Right kidney (tissue), 1 donor: ENCODE results near the gene VWF.
A peak's percentile ranks its signal among the peaks of the same experiment; 100 is the strongest.

ENCODE experiments used
- DNase-seq: peaks from one replicate; pipeline ENCODE4 v3.0.0-alpha.2; 2016

The VWF gene

DNA sequence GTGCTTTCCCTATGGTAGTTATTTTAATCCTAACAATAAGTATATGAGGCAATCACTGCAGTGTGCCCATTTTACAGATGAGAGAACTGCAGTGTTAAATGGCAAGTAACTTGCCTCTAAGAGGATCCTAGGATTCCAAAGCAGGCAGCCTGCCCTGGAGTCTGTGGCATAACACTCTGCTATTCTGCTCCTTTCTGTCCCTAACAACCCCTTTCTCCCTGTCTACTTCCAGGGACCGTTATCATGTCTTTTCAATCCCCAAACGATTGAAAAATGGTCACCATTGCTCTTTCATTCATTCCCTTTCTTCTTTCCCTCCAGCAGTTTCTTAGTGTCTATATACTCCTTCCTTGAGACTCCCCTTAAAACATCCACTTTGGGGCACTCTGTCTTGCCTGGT, 178.1 kb downstream of the VWF start:
- DNase-seq: no peak

DNA sequence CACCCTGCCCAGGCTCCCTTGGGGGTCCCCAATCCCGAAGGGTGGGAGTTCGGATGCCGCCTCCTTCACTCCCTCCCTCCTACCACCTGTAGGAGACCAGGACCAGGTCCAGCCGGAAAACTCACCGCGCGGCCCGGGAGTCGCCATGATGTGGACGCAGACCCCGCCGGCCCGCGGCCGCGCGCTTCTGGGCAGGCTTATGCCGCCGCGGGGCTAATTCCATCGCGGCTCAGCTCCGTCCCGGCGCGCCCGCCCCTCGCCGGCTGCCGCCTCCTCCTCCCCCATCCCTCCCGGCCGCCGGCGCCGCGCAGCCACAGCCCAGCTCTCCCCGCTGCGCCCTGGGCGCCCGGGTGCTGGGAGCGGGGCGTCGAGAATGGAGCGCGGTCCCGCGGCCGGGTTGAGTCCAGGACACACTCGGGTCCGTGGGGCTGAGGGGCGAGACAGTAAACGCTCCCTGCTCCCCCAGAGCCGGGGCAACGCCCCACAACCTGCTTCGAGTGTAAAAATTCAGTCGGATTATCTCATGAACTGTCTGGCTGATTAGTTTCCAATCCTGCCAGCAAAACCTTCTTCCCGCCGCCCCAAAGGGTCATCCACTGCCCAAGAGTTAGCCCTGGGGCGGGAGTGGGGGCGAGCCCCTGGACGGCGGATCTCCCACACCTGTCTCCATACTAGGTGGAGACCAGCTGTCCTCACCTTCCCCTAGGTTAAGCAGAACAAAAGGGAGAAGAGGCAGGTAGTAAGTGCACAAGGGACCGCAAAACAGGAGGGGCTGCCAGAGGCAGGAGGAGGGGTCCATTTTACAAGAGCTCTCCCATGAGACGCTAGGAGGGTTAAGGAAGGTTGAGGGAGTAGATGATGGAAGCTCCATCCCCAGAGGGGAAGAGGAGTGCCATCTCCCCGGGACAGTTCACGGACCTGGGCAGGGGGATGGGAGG, 179.1 kb downstream of the VWF start, which contains the start of gene ANO2:
Gene ANO2, minus strand, starts transcription at position 189 of the 938 bp plus-strand sequence. Its CDS starts 42 bp downstream, at position 147.
- peak; percentile 75 for DNase-seq

DNA sequence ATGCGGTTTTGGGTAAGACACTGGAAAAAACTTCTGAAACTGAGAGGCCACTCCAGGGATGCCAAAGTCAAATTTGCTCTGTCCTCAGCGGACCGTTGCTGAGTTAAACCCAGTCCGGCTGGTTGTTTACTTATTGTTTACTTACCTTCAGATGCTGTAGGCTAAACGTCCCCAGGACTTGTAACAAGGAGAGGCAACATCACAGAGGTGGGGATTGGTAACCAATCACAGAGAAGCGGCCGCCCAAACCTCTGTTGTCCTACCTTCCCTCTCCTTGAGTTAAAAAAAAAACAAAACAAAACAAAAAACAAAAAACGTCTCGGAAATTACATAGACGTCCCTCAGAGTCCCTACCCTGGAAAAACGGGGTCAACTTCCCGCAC, 179.8 kb downstream of the VWF start:
- DNase-seq: no peak

DNA sequence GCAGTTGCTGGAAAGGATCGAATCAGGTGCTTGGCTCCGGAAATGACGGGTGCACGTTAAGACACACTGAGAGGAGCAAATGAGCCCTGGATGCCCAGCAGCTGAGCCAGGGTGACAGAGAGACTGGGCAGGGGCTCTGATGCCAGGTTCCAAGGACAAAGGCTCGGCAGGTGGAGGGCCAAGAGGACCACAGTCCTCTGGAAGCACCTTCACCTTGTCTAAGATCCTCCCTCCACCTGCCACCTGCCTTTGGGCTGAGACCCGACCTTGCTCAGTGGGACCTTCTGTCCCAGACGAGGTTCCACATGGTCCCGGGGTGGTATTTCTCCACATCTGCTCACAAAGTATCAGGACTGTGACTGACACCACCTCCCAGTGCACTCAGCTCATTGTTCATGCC, 180.4 kb downstream of the VWF start:
- no peak for DNase-seq

DNA sequence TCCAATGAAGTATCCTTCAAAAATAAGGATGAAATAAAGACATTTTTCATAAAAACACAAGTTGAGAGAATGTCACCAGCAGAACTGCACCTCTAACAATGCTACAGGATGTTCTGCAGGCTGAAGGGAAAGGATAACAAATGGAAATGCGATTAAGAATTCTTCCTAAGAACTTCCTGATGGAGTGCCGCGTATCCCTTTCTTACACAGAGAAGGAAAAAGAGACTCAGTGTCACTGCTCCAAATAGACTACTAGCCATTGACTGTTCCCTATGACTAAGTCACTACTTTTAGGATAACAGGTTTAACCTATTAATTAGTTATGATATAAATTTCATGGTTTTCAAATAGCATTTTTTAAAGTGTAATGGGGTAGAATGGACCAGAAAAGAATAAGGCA, 182.6 kb downstream of the VWF start:
- DNase-seq: no peak

DNA sequence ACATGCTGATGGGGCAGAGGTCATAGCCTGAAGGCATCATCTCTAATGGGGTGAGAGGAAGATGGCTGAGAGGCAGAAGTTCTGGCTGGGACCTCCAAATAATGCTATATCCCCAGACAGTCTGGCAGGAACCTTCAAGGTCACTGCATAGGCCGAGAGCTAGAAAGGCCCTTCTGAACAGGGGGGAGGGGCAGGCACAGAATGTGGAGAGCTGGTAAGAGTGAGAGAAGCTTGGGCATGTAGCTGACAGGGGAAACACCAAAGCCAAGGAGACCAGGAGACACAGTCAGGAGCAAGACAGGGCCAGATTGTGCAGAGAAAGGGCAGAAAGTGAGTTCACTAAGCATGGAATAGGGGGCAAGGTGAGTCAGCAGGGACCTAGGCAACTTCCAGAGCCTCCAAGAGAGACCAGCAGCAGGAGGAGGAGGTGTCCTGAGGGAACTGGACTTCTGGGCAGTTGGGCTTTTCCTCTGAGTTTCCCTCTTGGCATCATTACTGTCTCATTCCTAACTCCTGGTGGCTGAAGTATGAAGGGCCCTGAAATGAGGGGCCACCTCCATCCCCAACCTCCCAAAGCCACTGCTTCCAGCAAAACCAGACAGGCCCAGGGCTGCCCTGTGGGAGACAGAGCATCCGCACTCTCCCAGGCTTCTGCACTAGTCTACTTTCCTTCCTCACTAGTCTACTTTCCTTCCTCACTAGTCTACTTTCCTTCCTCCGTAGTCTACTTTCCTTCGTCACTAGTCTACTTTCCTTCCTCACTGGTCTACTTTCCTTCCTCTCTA, 196.5 kb downstream of the VWF start:
- DNase-seq: no peak

DNA sequence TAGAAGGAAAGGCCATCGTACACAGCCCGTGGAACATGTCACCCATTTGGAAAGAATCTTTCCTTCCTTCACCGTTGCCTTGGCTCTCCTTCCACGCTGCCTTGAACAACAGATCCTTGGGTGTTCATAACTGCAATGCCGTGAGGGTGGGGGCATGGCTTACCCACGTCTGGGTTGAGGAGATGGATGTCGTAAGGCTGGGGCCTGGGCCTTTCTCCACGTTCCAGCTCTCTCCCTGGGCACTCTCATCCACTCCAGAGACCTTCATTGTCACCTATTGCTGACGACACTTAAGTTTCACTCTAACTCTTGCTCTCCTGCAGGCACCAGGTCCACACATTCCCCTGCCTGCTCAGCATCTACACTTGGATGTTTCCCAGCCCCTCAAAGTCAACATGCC, 198.8 kb downstream of the VWF start:
- DNase-seq: no peak

DNA sequence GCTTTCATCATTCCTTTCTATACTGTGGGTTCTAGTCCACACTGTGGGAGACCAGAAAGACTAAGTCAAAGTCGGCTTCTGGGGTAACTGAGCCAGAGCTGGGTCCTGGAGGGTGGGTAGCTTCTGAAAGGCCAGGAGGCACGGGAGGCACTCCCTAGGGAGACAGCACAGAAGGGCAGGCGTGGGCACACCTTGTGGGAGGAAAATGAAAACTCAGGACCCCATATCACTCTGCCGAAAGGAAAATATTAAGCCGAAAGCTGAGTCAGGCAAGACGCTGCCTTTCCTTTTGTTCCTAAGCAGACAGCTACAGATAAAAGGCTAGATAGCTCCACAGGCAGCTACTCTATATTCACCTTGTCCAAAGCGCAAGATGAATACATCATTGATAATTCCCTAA, 200.1 kb downstream of the VWF start:
- DNase-seq: no peak

DNA sequence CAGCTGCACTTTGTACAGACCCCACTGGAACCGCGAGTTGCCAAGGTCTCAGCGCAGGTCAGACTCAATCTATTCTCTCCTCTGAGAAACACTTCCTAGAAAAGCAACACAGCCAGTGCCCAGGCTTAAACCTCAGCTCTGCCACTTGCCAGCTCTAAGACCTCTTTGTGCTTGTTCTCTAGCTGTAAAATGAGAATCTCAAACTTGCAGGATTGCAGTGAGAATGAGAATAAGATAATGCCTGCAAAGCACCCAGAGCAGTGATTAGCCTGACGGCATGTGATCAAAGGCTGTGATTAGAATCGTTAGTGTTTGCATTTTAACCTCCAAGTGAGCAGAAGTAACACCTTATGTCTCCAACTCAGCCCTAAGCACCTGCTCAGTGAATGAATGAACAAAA, 200.7 kb downstream of the VWF start:
- DNase-seq: no peak

DNA sequence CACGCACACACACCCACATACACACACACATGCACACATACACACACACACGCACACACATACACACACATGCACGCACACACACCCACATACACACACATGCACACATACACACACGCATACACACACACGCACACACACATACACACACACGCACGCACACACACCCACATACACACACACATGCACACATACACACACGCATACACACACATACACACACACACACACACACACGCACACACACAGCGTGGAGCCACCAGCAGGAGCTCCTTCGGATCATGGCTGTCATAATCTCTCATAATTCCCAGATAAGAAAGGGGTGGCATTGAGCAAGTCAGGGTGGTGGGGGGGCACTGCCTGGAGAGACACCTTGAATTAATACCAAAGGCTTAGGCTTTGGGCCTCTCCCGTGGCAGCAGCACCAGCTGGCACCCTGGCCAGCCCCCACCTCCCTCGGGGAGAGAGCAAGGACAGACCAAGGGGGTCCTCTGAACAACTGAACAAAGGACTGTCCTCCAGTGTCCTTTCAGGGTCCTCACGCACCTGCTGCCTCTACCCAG, 201.3 kb downstream of the VWF start:
- DNase-seq: no peak

DNA sequence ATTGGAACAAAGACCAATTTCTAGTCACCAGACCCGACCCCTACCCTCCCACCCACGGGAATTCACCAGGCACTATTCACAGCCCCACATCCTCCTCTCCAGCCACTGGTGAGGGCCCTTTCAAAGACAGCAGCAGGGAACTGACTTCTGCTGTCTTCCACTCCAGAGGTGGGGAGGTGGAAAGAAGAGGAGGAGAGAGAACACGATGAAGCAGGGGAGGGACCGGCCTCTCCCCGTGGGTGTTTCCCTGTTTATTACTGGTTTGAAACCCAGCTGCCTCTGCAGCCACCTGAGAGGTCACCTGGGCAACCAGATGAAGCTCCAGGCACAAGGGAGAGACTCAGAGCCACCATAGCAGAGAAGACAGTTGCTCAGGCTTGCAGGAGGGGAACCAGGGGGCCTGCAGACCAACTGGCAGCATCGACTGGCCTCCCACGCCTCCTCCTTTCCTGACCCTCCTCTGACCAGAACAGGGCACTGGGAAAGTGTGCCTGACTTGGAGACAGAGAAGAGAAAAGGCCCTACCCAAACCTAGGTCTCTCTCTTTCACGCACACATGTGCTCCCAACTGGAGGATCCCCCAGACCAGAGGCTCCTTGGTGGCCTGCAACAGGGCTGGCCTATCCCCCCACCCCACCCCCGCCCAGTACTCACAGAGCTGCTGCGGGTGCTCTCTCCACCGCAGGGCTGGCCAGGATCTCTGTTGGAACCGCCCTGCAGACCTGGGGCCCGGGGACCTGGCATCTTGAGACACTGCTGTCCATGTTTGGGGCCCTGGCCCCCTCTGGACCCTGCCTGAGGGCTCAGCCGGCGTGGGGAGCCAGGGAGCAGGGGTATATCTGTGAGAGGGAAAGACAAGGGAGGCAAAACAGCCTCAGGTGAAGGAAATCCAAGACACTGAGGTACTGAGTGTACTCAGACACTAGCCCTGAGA, 202.2 kb downstream of the VWF start:
- DNase-seq: no peak

DNA sequence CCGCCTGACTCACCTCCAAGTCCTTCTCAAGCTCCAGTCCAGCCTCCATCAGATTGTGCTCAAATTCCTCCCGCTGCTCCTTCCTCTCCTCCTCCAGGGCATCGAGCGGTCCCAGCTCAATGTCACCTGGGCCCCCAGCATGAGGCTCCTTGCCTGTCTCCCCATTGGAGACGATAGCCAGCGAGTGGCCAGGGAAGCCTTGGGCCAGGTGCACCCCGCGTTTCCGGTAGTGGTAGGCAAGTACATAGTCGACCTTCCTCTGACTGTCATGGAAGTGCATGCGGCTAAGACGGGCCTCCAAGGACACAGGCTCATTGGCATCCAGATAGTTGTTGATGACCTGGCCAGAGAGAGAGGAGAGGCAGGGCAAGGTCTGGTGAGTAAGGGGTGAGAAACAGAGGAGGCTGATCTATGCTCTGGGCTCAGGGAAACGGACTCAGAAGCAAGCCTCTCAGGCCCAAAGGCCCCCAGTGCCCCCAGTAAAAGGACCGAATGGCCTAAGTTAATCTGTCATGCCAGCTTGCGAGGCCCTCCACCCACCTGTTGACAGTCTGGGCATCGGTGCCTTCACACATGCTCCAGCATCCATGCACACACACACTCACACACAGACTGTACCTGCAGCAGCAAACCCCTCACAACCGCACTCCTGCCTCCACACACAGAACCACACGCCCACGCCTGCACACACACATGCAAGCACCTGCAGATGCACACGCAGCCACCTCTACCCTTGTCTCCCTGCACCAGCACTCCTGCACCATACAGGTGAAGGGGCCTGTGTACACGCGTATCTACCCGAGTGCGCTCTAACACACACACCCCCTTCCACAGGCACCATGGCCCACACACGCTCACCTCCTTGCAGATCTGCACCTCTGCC, 203.2 kb downstream of the VWF start:
- no peak for DNase-seq

DNA sequence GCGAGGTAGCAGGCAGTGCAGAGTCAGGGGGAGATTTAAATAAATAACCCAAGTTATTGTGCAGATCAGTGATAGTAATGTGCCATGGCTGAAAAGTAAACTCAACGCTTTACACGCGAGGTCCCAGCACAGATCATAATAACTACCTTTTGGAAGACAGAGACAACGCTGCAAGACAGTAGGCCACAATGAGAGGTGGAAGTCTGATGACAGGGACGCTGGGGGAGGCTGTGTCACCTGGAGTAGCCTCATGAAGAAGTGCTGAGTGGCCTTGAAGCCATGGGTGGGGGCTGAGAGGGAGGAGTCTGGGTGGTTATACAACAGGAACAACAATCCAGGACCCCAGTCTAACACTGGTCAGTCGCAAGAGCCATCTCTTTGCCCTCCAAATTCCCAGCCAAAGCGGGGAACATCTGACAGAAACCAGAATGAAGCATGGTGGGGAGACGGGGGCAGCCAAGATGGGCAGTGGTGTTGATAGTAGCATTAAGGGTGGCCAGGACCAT, 207.6 kb downstream of the VWF start:
- DNase-seq: no peak

DNA sequence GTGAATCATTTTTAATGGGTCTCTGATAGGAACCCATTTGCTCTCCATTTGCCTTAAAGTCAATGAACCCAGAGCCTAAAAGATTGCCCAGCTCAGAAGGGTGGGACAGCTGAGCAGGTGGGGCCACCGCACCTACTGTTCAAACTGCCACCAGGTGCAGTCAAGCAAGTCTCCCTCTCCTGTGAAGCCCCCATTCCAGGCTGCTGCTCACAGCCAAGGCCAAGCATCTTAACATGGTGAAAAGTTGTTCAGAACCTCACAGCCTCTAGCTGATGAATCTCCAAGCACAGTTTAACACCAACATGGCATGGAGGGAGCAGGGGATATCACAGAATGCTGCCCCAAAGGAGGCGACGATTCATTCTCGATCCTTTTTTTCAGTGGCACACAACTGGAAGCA, 209.0 kb downstream of the VWF start:
- DNase-seq: no peak

DNA sequence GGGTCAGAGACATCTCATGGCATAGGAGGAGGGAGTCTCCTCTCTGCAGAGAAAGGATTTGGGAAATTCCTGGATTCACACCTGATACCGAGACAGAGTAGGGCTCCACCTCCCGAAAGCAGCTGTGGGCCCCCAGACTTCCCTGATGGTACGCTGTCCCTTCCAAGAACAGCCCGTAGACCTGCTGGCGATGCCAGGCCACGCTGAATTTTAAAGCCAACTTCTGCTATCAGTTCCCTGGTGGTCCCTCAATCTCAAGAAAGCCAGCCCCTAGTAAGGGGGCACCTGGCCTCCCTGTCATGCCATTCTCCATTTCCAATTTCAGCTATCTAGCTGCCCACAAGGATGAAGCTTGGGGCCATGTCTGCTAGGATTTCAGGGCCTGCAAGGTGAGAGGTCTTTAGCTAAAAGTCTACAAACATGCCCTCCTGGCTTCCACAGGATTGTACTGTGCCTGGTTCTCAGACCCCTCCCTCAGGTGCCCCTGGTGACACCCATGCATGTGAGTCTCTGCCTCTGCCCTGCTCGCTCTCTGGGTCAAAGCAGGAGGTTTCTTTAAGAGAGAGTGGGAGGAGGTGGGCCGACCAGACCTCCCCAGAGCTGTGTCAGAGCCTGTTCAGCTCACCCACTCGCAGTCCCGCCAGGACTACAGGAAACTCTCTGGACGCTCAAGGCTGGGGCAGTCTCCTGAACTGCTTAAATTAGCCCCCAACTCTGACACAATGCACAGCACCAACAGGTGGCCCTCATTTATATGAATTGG, 209.9 kb downstream of the VWF start:
- DNase-seq: no peak

DNA sequence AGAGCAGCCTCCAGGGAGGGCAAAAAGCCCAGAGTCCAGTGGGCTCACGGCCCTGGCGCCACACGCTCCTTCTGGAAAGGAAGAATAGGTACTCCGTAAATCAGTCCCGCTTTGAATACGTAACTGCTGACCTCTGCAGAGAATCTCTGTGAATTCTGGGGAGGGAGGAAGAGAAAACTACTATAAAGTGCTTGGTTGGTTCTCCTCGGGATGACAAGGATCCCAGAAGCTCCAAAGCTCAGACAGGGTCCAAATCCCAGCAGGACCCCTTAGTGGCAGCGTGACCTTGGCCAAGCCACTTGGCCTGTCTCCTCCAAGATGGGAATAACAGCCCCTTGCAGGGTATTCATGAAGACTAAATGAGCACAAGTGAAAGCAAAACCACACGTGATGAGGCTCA, 211.1 kb downstream of the VWF start:
- no peak for DNase-seq

DNA sequence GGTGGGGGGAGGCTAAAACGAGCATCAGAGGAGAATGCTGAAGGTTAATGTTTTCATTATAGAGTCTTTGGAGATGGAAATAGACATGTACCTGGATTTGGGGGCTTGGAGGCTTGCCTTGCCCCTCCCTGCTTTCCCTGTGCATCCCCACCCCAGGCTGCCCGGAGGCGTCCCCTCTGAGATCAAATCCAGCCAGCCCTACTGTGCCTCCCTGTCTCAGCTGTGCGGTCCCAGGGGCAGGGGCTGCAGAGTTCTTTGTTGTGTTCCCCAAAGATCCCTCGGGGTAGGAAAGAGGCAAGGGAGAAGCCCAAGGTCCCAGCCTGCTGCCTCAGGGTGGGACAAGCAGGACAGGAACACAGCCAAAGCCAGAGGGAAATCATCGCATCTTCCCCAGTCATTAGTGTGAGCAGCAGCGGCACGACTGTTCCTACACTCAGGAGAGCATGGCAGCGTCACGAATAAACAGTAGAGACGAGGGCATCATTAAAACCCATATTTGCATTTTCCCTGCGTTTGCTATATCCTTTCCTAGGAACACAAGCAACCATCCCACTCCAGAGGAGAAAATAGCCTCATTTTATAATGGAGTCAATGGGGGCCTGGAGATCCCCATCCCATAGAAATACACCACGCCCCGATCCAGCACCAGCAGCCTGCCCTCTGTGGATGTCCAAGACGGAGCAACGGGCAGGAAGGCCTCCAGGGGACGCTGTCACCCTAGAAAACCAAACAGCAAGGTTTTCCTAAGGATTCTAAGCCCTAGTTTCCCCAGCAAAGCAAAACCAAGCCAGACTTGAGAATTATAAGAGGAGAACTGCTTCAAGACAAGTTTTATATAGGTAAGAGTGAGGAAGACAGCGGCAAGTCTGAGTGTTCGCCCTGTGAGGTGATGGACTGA, 211.8 kb downstream of the VWF start:
- no peak for DNase-seq

DNA sequence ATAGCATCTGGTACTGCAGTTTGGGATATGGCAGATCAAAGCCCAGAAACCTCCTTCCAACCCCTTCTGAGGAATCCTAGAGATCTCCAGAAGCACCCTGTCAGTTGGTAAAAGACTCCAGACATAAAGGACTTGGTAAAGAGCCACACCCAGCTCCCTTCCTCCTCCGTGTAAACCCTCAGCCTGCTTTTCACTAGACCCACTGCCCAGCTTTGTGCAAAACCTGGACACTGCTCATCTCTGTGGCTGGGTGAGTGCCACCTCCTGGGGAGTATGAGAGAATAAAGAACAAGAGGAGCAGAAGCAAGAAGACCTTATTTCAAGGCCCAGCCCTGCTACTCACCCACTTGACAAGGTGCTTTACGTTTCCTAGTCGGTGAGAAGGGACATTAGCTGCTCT, 212.5 kb downstream of the VWF start:
- DNase-seq: no peak
